WERI-Rb-1 (cell line): ENCODE results near the gene TPSG1.

Experiments used
- DNase-seq: peaks from one replicate; pipeline ENCODE4 v3.0.0-alpha.2; 2020
- H3K27ac ChIP-seq: fragments of 250-450 bp; sonication (Bioruptor Pico); 2 replicates; pipeline ENCODE4 v1.5.1; 2020; ENCODE audit warnings: mild to moderate bottlenecking, moderate library complexity
- H3K27me3 ChIP-seq: fragments of 250-450 bp; sonication (Bioruptor Pico); 2 replicates; pipeline ENCODE4 v1.5.1; 2021; ENCODE audit warnings: mild to moderate bottlenecking, low read depth, moderate library complexity; ENCODE audit not compliant: insufficient read depth, severe bottlenecking
- H3K36me3 ChIP-seq: fragments of 250-450 bp; sonication (Bioruptor Pico); 2 replicates; pipeline ENCODE4 v1.5.1; 2020; ENCODE audit warnings: mild to moderate bottlenecking, moderate library complexity
- H3K4me3 ChIP-seq: 2 replicates; pipeline ENCODE4 v1.5.1; 2011; ENCODE audit warnings: low read depth, mild to moderate bottlenecking, control low read depth, low read length
- H3K9me3 ChIP-seq: fragments of 250-450 bp; sonication (Bioruptor Pico); 2 replicates; pipeline ENCODE4 v1.5.1; 2021; ENCODE audit warnings: mild to moderate bottlenecking, moderate library complexity; ENCODE audit not compliant: severe bottlenecking
- CTCF ChIP-seq: IDR thresholded peaks from 2 replicates; pipeline ENCODE4 v1.5.1; 2011; ENCODE audit warnings: low read depth, mild to moderate bottlenecking, control low read depth, inconsistent platforms, low read length

Gene TPSG1

DNA sequence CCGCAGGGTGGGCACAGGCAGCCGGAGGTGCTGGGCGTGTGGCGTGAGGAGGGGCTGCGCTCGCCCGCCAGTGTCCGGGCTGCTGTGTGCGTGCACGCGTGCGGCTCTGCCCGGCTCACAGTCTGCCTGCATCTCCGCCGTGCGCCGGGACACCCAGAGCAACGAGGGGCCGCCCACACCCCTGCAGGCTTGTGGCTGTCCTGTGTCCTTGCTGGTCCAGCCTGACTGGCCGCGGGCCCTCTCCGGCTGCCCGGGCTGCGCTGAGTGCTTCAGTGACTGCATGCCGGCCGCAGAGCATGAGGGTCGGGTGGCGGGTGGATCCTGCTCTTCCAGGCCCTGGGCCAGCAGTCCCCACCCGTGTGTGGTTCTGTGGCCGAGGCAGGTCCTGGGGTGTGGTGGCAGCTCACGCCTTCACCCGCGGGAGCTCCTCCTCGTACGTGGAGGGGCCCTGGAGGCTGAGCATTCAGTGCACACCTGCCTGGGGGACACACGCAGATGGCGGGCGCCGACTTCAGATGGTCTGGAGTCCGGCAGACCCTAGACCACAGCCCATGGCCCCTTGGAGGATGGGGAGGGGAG lies 12.4 kb downstream of the TPSG1 start:
- Histone ChIP-seq H3K36me3 (peaks cover 89% of the 10 kb centered on the region), H3K27me3 (no peaks in the 10 kb centered on the region), H3K4me3 (no peak overlapping the region), H3K9me3 (no peaks in the 10 kb centered on the region), H3K27ac (no peak overlapping the region)
- DNase-seq, result no peak
- no peak for TF ChIP-seq CTCF

DNA sequence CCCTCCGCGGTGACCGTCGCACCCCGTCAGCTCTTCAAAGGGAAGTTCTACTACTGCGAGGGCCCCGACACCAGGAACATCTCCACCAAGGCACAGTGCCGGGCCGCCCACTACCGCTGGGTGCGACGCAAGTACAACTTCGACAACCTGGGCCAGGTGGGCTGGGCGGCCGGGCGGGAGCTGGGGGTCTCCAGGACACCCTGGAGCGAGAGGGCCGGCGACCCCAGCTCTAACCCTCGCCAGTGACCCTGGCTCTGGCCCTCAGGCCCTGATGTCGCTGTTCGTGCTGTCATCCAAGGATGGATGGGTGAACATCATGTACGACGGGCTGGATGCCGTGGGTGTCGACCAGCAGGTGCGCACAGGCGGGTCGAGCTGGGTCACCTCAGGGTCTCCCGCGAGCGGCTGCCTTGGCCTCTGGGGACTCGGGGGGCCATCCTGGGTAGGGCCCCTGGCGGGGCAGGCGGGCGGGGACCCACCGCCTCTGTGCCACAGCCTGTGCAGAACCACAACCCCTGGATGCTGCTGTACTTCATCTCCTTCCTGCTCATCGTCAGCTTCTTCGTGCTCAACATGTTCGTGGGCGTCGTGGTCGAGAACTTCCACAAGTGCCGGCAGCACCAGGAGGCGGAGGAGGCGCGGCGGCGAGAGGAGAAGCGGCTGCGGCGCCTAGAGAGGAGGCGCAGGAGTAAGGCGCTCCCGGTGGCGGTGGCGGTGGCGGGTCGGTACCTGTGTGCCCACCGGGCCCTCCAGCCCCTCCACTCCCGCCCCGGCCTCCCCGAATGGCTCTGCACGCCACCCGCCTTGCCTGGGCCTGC lies 13.4 kb downstream of the TPSG1 start:
- H3K27ac ChIP-seq, result no peak overlapping the region
- no peaks in the 10 kb centered on the region for H3K27me3 ChIP-seq
- no peak for DNase-seq
- H3K9me3 ChIP-seq, result no peaks in the 10 kb centered on the region
- peaks cover 87% of the 10 kb centered on the region for H3K36me3 ChIP-seq
- H3K4me3 ChIP-seq, result no peak overlapping the region
- no peak for TF ChIP-seq CTCF

DNA sequence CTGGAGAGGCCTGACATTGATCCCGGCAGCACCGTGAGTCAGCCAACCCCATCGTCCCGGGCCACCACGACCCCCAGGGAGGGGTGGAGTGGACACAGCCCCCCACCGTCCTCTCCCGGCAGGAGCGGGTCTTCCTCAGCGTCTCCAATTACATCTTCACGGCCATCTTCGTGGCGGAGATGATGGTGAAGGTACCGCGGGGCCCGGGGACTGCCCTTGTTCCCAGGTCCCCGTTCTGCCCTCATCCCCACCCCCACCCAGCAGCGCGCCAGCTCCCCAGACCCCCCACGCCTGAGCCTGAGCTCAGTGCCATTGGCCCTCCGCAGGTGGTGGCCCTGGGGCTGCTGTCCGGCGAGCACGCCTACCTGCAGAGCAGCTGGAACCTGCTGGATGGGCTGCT lies 14.6 kb downstream of the TPSG1 start:
- no peak overlapping the region for H3K4me3 ChIP-seq
- H3K27ac ChIP-seq, result no peak overlapping the region
- H3K36me3 ChIP-seq, result peaks cover 89% of the 10 kb centered on the region
- no peak for DNase-seq
- H3K27me3 ChIP-seq, result no peaks in the 10 kb centered on the region
- no peak for TF ChIP-seq CTCF
- no peaks in the 10 kb centered on the region for H3K9me3 ChIP-seq

DNA sequence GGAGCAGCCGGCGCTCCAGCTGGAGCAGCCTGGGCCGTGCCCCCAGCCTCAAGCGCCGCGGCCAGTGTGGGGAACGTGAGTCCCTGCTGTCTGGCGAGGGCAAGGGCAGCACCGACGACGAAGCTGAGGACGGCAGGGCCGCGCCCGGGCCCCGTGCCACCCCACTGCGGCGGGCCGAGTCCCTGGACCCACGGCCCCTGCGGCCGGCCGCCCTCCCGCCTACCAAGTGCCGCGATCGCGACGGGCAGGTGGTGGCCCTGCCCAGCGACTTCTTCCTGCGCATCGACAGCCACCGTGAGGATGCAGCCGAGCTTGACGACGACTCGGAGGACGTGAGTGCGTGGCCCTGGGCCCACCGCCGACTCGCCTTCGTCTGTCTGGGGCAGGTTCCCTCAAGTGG lies 16.0 kb downstream of the TPSG1 start:
- H3K4me3 ChIP-seq, result no peak overlapping the region
- DNase-seq, result no peak
- peaks cover 86% of the 10 kb centered on the region for H3K36me3 ChIP-seq
- no peak for TF ChIP-seq CTCF
- H3K27ac ChIP-seq, result no peak overlapping the region
- H3K9me3 ChIP-seq, result no peaks in the 10 kb centered on the region
- no peaks in the 10 kb centered on the region for H3K27me3 ChIP-seq

GRCh38 chr16:1208239-1208830 lies 16.7 kb downstream of the TPSG1 start:
- peaks cover 86% of the 10 kb centered on the region for H3K36me3 ChIP-seq
- H3K27me3 ChIP-seq, result no peaks in the 10 kb centered on the region
- no peak overlapping the region for H3K27ac ChIP-seq
- H3K9me3 ChIP-seq, result no peaks in the 10 kb centered on the region
- no peak for TF ChIP-seq CTCF
- no peak overlapping the region for H3K4me3 ChIP-seq
- DNase-seq, result no peak
